A673 (cell line): Measurements from ENCODE around the gene HMGCS1. TPM values are rescaled to one million over a fixed set of nuclear protein-coding genes. Genes with fewer than 3 reads are reported as not detected.

Source experiments
- BruUV-seq: library from RNA; stranded (reverse); fragments of 400-500 nt; replicated peaks from 2 replicates; lab custom pipeline; 2021; lab: Mats Ljungman, UMichigan
- CTCF ChIA-PET: fragments of 300-600 bp; sonication (Branson Sonifier 250); formaldehyde crosslinking; loops from one replicate; lab custom pipeline; 2022; ENCODE audit warnings: antibody characterized with exemption; lab: Charles Lee
- POLR2A ChIA-PET: fragments of 300-600 bp; sonication (Branson Sonifier 250); formaldehyde crosslinking; loops from one replicate; lab custom pipeline; 2022; ENCODE audit warnings: antibody characterized with exemption; ENCODE audit not compliant: low non-redundant PET; lab: Charles Lee
- DNase-seq: peaks from one replicate; pipeline ENCODE4 v3.0.0-alpha.2; 2015; ENCODE audit warnings: low spot score
- H3K27ac ChIP-seq: fragments of 200-600 bp; sonication (generic); 2 replicates; pipeline ENCODE4 v1.5.1; 2016; ENCODE audit warnings: mixed run types, low read depth, mild to moderate bottlenecking, mixed read lengths, antibody characterized with exemption, low read length; ENCODE audit not compliant: poor library complexity, severe bottlenecking
- H3K27me3 ChIP-seq: fragments of 200-600 bp; sonication (generic); replicated peaks from 2 replicates; pipeline ENCODE4 v1.6.1; 2017; ENCODE audit warnings: mixed run types, low read depth, mild to moderate bottlenecking, mixed read lengths, antibody characterized with exemption, low read length; ENCODE audit not compliant: insufficient read depth, poor library complexity
- H3K36me3 ChIP-seq: fragments of 200-600 bp; sonication (generic); 2 replicates; pipeline ENCODE4 v1.6.1; 2016; ENCODE audit warnings: mixed run types, mild to moderate bottlenecking, mixed read lengths, antibody characterized with exemption, low read length; ENCODE audit not compliant: insufficient read depth, poor library complexity, severe bottlenecking
- H3K4me1 ChIP-seq: fragments of 200-600 bp; sonication (generic); 2 replicates; pipeline ENCODE4 v1.6.1; 2017; ENCODE audit warnings: mixed run types, mild to moderate bottlenecking, mixed read lengths, antibody characterized with exemption, low read length; ENCODE audit not compliant: insufficient read depth, poor library complexity, severe bottlenecking
- H3K4me3 ChIP-seq: fragments of 200-600 bp; sonication (generic); 2 replicates; pipeline ENCODE4 v1.5.1; 2016; ENCODE audit warnings: low read depth, mixed run types, mild to moderate bottlenecking, mixed read lengths, low read length; ENCODE audit not compliant: poor library complexity, severe bottlenecking
- H3K9me3 ChIP-seq: fragments of 200-600 bp; sonication (generic); 2 replicates; pipeline ENCODE4 v1.6.1; 2016; ENCODE audit warnings: mixed run types, low read depth, mild to moderate bottlenecking, mixed read lengths, antibody characterized with exemption, low read length; ENCODE audit not compliant: poor library complexity, severe bottlenecking
- CTCF ChIP-seq: fragments of 300-800, 200-600 bp; sonication (generic); conservative IDR thresholded peaks from 2 replicates; pipeline ENCODE4 v1.5.1; 2017; ENCODE audit warnings: low read depth, mild to moderate bottlenecking, antibody characterized with exemption, low read length, moderate library complexity, mixed read lengths
- EZH2 ChIP-seq: fragments of 200-600 bp; sonication (generic); IDR thresholded peaks from 2 replicates; pipeline ENCODE4 v1.6.1; 2017; ENCODE audit warnings: borderline replicate concordance, low read depth, mild to moderate bottlenecking, mixed read lengths, antibody characterized with exemption, low read length; ENCODE audit not compliant: poor library complexity, severe bottlenecking
- intact Hi-C: fragments of 100-400 bp; cut with micrococcal nuclease; formaldehyde crosslinking; loops from one replicate; pipeline ENCODE4 v1.10.0; 2022; ENCODE audit not compliant: unreplicated experiment
- total RNA-seq: library from RNA; stranded (reverse); gene quantifications from 2 replicates; pipeline ENCODE4 v1.2.3, GENCODE V29; 2021

The HMGCS1 gene
- total RNA-seq, 1 experiment from 2014 or later = 162 TPM

DNA sequence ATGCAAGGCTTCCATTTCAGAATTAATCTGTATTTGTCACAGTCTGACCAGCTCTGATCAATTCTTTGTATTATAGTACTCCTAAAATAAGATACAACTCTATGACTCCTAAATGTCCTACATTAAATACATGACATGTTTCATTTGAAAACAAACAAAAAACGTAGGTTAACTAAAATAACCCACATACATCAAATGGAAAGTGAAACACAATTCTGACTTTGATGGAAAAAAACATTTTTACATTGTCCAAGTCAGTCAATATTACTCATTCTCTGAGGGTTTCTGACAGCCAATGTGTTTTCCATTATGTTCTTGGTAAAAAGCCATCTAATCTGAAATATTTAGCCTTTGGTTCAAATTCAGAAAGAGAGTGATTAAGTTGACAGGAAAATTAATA lies 8.7 kb downstream of the HMGCS1 start:
- no peak for DNase-seq
- Histone ChIP-seq H3K27ac (no peak overlapping the region), H3K4me1 (peaks cover 37% of the 10 kb centered on the region), H3K36me3 (peaks cover 73% of the 10 kb centered on the region), H3K4me3 (no peak overlapping the region), H3K27me3 (no peaks in the 10 kb centered on the region), H3K9me3 (no peaks in the 10 kb centered on the region)
- CTCF ChIA-PET = no interaction called here
- intact Hi-C loops = loop anchor here (10.0 kb wide), 2 partner anchors 180 to 240 kb away; partner anchors contain the start of gene ZNF131
- TF ChIP-seq EZH2 = no peak
- TF ChIP-seq CTCF = no peak
- BruUV-seq = no TSS peak
- POLR2A ChIA-PET = no interaction called here

DNA sequence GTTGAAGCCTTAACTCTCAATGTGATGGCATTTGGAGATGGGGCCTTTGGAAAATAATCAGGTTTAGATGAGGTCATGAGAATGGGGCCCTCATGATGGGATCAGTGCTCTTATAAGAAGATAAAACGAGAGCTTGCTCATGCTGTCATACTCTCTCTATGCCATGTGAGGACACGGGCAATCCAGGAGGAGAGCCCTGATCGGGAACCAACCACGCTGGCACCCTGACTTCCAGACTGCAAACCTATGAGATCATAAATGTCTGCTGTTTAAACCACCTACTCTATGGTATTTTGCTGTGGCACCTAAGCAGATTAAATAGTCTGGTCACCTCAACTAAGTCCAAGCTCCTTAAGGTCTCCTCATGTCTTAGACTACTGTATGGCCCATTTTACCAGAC lies 10.0 kb downstream of the HMGCS1 start:
- Histone ChIP-seq H3K27me3 (no peaks in the 10 kb centered on the region), H3K27ac (no peak overlapping the region), H3K36me3 (peaks cover 71% of the 10 kb centered on the region), H3K9me3 (no peaks in the 10 kb centered on the region), H3K4me1 (peaks cover 24% of the 10 kb centered on the region), H3K4me3 (no peak overlapping the region)
- no peak for TF ChIP-seq EZH2
- no peak for TF ChIP-seq CTCF
- intact Hi-C loops = loop anchor here (10.0 kb wide), 2 partner anchors 178 to 238 kb away; partner anchors contain the start of gene ZNF131
- ChIA-PET POLR2A (no interaction called here), CTCF (no interaction called here)
- BruUV-seq = no TSS peak
- DNase-seq = no peak

DNA sequence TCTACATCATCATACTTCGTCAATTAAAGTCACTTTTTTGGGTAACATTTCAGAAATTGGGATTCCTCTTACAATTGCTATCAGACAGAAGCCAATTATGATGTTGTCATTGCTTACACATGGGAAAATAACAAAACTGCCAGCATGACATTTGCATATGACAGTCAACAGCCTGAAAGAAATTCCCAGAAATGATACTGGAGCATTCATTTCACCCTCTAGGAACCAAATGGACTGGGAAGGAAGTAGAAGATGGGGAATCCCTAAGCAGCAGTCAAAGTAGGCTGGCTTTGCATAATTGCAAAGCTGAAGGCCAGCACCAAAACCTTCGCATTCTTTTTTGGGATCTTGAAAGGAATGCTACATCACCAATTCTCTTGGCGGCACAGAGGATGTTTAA lies 10.7 kb downstream of the HMGCS1 start:
- no peak for DNase-seq
- ChIA-PET POLR2A (no interaction called here), CTCF (no interaction called here)
- BruUV-seq = no TSS peak
- intact Hi-C loops = loop anchor here (10.0 kb wide), 2 partner anchors 178 to 238 kb away; partner anchors contain the start of gene ZNF131
- Histone ChIP-seq H3K4me3 (no peak overlapping the region), H3K36me3 (peaks cover 71% of the 10 kb centered on the region), H3K9me3 (no peaks in the 10 kb centered on the region), H3K27ac (no peak overlapping the region), H3K4me1 (peaks cover 19% of the 10 kb centered on the region), H3K27me3 (no peaks in the 10 kb centered on the region)
- TF ChIP-seq EZH2 (no peak), CTCF (no peak)
